DOHH2 (cell line): ENCODE results near the gene LILRA5.
"Not testable (repeated sequence)": the region's sequence is repeated elsewhere in the genome, so short reads cannot be mapped to it uniquely, and the experiment has no call there.

Experiments used
- H3F3A ChIP-seq: fragments of 200-600 bp; sonication (generic), shearing (Covaris generic); 2 replicates; pipeline ENCODE4 v1.6.0; 2016; ENCODE audit warnings: antibody characterized with exemption, mild to moderate bottlenecking; ENCODE audit not compliant: control insufficient read depth, insufficient read depth
- H3K27ac ChIP-seq: fragments of 200-600 bp; sonication (generic); 2 replicates; pipeline ENCODE4 v1.5.1; 2014; ENCODE audit warnings: low read depth, mild to moderate bottlenecking, low read length, moderate library complexity
- H3K27me3 ChIP-seq: fragments of 200-600 bp; sonication (generic); 2 replicates; pipeline ENCODE4 v1.6.1; 2014; ENCODE audit warnings: mild to moderate bottlenecking, low read length, mixed read lengths; ENCODE audit not compliant: control insufficient read depth
- H3K36me3 ChIP-seq: fragments of 200-600 bp; sonication (generic); 2 replicates; pipeline ENCODE4 v1.6.1; 2014; ENCODE audit warnings: mild to moderate bottlenecking, low read length, moderate library complexity, mixed read lengths; ENCODE audit not compliant: control insufficient read depth
- H3K4me1 ChIP-seq: fragments of 200-600 bp; sonication (generic); 2 replicates; pipeline ENCODE4 v1.6.1; 2014; ENCODE audit warnings: mild to moderate bottlenecking, low read length, mixed read lengths; ENCODE audit not compliant: control insufficient read depth
- H3K4me2 ChIP-seq: fragments of 200-600 bp; sonication (generic); 2 replicates; pipeline ENCODE4 v1.6.0; 2014; ENCODE audit warnings: mild to moderate bottlenecking, low read length, moderate library complexity
- H3K4me3 ChIP-seq: fragments of 200-600 bp; sonication (generic); 2 replicates; pipeline ENCODE4 v1.5.1; 2014; ENCODE audit warnings: mild to moderate bottlenecking, low read length, mixed read lengths
- H3K79me2 ChIP-seq: fragments of 200-600 bp; sonication (generic); 2 replicates; pipeline ENCODE4 v1.6.1; 2014; ENCODE audit warnings: mild to moderate bottlenecking, low read length, mixed read lengths; ENCODE audit not compliant: control insufficient read depth
- H3K9me2 ChIP-seq: fragments of 200-600 bp; sonication (generic); replicated peaks from 2 replicates; pipeline ENCODE4 v1.6.1; 2014; ENCODE audit warnings: mild to moderate bottlenecking, low read length, mixed read lengths; ENCODE audit not compliant: control insufficient read depth
- H3K9me3 ChIP-seq: fragments of 200-600 bp; sonication (generic); 2 replicates; pipeline ENCODE4 v1.6.1; 2014; ENCODE audit warnings: antibody characterized with exemption, low read length, mixed read lengths; ENCODE audit not compliant: control insufficient read depth, insufficient read depth
- H4K20me1 ChIP-seq: fragments of 200-600 bp; sonication (generic); 2 replicates; pipeline ENCODE4 v1.6.0; 2014; ENCODE audit warnings: low read depth, mild to moderate bottlenecking, antibody characterized with exemption, low read length, moderate library complexity; ENCODE audit not compliant: control insufficient read depth, insufficient read depth
- EZH2phosphoT487 ChIP-seq: fragments of 200-600 bp; sonication (generic); IDR thresholded peaks from 2 replicates; pipeline ENCODE4 v1.6.1; 2017; ENCODE audit warnings: borderline replicate concordance, mild to moderate bottlenecking, antibody characterized with exemption, low read length, moderate library complexity, mixed read lengths
- TF ChIP-seq, protein P1 (sequence below): fragments of 200-600 bp; sonication (generic); IDR thresholded peaks from one replicate; pipeline ENCODE4 v1.5.1; 2014; ENCODE audit warnings: antibody characterized with exemption, mild to moderate bottlenecking, low read depth, low read length; ENCODE audit not compliant: poor library complexity, severe bottlenecking

LILRA5 gene

GRCh38 chr19:54287456-54287855, 25.5 kb downstream of the LILRA5 start:
- Histone ChIP-seq H3K36me3 (no peaks in the 10 kb centered on the region), H4K20me1 (no peaks in the 10 kb centered on the region), H3K9me3 (no peaks in the 10 kb centered on the region), H3K9me2 (no peaks in the 10 kb centered on the region), H3K27me3 (no peaks in the 10 kb centered on the region), H3K27ac (no peak overlapping the region), H3K4me1 (peaks cover 100% of the 10 kb centered on the region), H3K79me2 (peaks cover 3% of the 10 kb centered on the region; the same call in 1 of the 2 replicates), H3K4me3 (no peak overlapping the region), H3K4me2 (no peak overlapping the region), H3F3A (peaks cover 32% of the 10 kb centered on the region)
- TF ChIP-seq EZH2phosphoT487 = no peak
- TF ChIP-seq, protein P1, sequence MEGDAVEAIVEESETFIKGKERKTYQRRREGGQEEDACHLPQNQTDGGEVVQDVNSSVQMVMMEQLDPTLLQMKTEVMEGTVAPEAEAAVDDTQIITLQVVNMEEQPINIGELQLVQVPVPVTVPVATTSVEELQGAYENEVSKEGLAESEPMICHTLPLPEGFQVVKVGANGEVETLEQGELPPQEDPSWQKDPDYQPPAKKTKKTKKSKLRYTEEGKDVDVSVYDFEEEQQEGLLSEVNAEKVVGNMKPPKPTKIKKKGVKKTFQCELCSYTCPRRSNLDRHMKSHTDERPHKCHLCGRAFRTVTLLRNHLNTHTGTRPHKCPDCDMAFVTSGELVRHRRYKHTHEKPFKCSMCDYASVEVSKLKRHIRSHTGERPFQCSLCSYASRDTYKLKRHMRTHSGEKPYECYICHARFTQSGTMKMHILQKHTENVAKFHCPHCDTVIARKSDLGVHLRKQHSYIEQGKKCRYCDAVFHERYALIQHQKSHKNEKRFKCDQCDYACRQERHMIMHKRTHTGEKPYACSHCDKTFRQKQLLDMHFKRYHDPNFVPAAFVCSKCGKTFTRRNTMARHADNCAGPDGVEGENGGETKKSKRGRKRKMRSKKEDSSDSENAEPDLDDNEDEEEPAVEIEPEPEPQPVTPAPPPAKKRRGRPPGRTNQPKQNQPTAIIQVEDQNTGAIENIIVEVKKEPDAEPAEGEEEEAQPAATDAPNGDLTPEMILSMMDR = no peak

DNA sequence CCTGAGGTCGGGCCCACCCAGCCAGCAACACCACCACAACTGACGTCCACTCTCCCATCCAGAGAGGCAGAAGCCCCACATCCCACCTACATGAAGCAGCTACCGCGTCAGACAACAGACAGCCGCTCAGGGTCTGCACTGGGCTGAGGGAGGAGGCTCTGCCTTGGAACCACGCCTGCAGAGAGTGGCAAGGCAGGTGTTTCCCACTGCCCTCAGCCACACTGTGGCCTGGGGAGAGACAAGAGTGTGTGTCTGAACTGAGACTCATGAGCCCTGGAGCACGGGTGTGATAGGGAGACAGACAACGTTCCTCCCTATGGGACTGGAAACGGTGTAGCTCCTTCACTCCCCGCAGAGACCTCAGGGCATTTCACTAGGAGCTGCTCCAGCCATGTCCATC, 26.7 kb downstream of the LILRA5 start:
- Histone ChIP-seq H3F3A (peaks cover 36% of the 10 kb centered on the region), H3K27ac (peak overlapping the region; percentile 80), H3K4me1 (peaks cover 100% of the 10 kb centered on the region), H3K4me3 (peak overlapping the region; percentile 64; the same call in 1 of the 2 replicates), H3K4me2 (peak overlapping the region; percentile 80)
- H3K9me3 ChIP-seq, H3K79me2 ChIP-seq, H3K36me3 ChIP-seq, H4K20me1 ChIP-seq, H3K9me2 ChIP-seq, H3K27me3 ChIP-seq: not testable (repeated sequence)

GRCh38 chr19:54285427-54286056, 27.4 kb downstream of the LILRA5 start:
- H3K79me2 ChIP-seq, H3K27me3 ChIP-seq, H4K20me1 ChIP-seq, H3K36me3 ChIP-seq, H3K9me2 ChIP-seq, H3K9me3 ChIP-seq: not testable (repeated sequence)
- peaks cover 100% of the 10 kb centered on the region for H3K4me1 ChIP-seq
- peak overlapping the region; percentile 64 for H3K4me3 ChIP-seq
- peaks cover 35% of the 10 kb centered on the region for H3F3A ChIP-seq
- peak overlapping the region; percentile 80 for H3K27ac ChIP-seq
- peak overlapping the region; percentile 80 for H3K4me2 ChIP-seq

- Histone ChIP-seq H3K79me2 (peaks cover 3% of the 10 kb centered on the region; the same call in 1 of the 2 replicates), H3F3A (peaks cover 17% of the 10 kb centered on the region), H3K9me3 (no peaks in the 10 kb centered on the region), H3K9me2 (no peaks in the 10 kb centered on the region), H3K4me3 (peak overlapping the region; percentile 40), H3K27ac (peak overlapping the region; percentile 54), H4K20me1 (no peaks in the 10 kb centered on the region), H3K36me3 (no peaks in the 10 kb centered on the region), H3K4me2 (peak overlapping the region; percentile 64), H3K27me3 (no peaks in the 10 kb centered on the region), H3K4me1 (peaks cover 82% of the 10 kb centered on the region)
- TF ChIP-seq, protein P1 = no peak
These were observed 30.1 kb downstream of the LILRA5 start for GRCh38 chr19:54282686-54283470.

- not testable (repeated sequence) for H3K9me2 ChIP-seq, H3K9me3 ChIP-seq, H3K36me3 ChIP-seq, H3F3A ChIP-seq, H3K79me2 ChIP-seq, H3K27me3 ChIP-seq, H3K4me3 ChIP-seq, H4K20me1 ChIP-seq, H3K27ac ChIP-seq, H3K4me2 ChIP-seq
- peaks cover 71% of the 10 kb centered on the region for H3K4me1 ChIP-seq
These were observed 31.3 kb downstream of the LILRA5 start for GRCh38 chr19:54281729-54282075.
